GM12891 (cell line): ENCODE measurements around the gene SNRNP70.

Source experiments
- DNase-seq: peaks from one replicate; pipeline ENCODE4 v3.0.0; 2011; ENCODE audit warnings: low spot score; ENCODE audit not compliant: insufficient read length
- FAIRE-seq: peaks from 2 replicates; lab custom pipeline; 2011; peaks lifted over from hg19 to GRCh38; lab: Jason Lieb, UNC
- PAX5 ChIP-seq: IDR thresholded peaks from 2 replicates; pipeline ENCODE4 v1.6.1; 2011; ENCODE audit warnings: low read length, moderate library complexity, mild to moderate bottlenecking; ENCODE audit not compliant: insufficient read depth, severe bottlenecking
- POLR2A ChIP-seq: IDR thresholded peaks from 2 replicates; pipeline ENCODE4 v1.6.1; 2011; ENCODE audit warnings: low read depth, low read length, control low read depth
- POLR2AphosphoS5 ChIP-seq: IDR thresholded peaks from 2 replicates; pipeline ENCODE4 v1.6.1; 2011; ENCODE audit warnings: low read depth, low read length, control low read depth
- POU2F2 ChIP-seq: IDR thresholded peaks from 2 replicates; pipeline ENCODE4 v1.6.1; 2011; ENCODE audit warnings: low read depth, mild to moderate bottlenecking, control low read depth, low read length, moderate library complexity
- SPI1 ChIP-seq: IDR thresholded peaks from 2 replicates; pipeline ENCODE4 v1.6.1; 2011; ENCODE audit warnings: low read depth, low read length, control low read depth
- TAF1 ChIP-seq: IDR thresholded peaks from 2 replicates; pipeline ENCODE4 v1.6.1; 2011; ENCODE audit warnings: low read depth, low read length, control low read depth

Gene SNRNP70

DNA sequence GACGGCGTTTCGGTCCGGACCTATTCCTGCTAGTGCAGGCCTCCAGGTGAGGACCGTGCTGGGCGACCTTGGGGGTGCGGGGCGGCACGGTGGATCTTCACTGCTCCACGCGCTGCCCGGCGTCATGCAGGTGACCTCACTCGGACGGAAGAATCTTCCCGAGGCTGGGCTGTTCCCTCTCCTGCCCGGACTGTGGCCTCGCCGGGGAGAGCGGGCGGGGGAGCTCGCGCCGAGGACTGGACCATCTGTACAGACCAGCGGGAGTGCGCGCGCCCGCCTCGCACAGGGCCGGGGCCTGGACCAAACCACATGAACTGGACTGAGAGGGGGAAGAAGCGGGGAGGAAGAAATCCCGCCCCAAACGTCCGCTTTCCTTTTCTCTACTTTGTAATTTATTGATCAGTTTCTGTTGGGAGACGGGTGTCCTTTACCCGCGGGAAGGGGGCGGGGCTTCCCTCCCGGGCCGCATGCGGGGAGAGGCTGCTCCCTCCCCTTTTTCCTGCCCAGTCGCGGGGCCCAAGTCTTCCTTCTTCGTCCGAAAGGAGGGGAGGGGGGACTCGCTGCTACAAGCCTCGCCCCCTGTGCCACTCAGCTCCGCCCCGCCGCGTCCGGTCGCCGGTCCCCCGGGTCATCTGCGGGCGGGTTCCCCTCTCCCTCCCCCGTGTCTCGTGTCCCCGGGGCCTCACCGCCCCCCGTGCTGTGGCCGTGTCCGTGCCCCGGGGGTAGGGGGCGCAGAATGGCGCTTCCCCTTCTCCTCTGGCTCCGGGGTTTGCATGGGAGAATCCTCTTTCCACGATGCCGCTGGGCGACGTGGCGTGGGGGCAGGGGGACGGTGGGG, 65.1 kb downstream of the SNRNP70 start:
- TF ChIP-seq SPI1: no peak
- no peak for TF ChIP-seq POU2F2
- no peak for TF ChIP-seq PAX5
- no peak for TF ChIP-seq POLR2AphosphoS5
- no peak for TF ChIP-seq TAF1
- TF ChIP-seq POLR2A: no peak
- no peak for FAIRE-seq
- DNase-seq: peak; percentile 58

DNA sequence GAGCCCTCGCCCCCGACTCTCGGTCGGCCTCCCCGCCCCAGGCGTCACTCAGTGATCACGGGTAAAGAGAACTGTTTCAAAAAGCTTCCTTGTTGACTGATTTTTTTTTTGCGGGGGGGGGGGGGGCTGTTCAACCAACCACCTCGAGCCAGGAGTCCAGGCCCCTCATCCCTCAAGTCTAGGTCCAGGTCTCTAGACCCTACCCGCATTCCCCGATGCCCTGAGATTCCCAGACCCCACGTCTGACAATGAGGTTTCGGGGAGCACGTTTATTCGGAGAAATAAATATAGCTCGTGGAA, 65.6 kb downstream of the SNRNP70 start:
- TF ChIP-seq PAX5: no peak
- no peak for FAIRE-seq
- no peak for DNase-seq

DNA sequence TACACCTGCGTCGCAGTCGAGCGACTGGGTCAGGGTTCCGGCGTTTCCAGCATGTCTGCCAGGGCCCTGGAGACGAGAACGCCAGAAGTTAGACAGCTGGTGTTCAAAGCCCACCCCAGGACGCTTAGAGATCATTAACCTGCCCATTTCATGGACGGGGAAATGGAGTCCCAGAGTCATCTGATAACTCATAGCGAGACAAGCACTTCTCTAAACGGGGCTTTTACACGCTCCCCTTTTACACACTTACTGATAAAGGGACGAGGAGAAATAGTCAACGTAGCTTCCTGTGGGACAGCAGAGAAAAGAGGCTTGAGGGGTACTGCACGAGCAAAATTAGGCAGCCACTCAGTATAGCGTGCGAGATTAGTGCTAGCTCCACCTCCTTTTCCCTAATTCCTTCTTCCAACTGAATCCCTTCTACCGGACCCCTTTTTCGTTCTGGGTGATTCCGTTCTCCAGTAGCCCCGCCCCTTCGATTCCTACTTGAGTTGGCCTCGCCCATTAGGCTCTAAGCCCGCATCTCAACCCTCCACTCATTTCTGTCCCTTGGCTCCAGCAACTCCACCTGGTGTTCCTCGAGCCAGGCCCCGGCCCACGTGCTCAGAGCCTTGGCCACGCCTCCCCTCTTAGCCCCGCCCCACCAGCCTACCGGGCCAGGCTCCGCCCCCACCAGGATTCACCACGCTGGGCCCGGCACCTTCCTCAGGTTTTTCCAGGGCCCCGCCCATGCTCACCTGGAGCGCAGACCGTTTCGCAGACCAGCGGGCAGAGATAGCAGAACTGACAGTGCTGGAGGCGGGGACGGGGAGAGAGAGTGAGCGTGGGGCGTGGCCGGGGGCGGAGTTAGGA, 66.2 kb downstream of the SNRNP70 start:
- no peak for DNase-seq
- FAIRE-seq: no peak
- TF ChIP-seq POU2F2 (no peak), SPI1 (no peak), POLR2AphosphoS5 (no peak), POLR2A (no peak)

DNA sequence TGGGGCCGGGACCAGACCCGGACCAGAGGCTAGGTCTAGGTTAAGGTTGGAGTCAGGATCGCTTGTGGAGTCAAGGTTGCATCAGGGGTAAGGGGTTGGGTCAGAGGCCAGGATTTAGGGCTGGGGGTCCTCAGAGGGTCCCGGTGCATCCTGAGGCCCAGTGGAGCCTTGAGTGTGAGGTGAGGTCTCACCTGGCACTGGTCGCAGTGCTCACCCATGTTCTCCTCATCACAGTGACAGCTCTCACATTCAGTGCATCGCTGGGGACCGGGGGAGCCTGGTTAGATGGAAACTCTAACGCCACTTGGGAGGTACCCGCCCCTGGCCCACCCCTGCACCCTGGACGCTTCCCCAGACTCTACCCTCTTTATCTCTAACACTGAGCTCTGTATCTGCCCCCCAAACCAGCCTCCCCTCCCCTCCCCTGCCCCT, 66.9 kb downstream of the SNRNP70 start:
- FAIRE-seq (no peak), DNase-seq (no peak)
- TF ChIP-seq SPI1: no peak
- no peak for TF ChIP-seq POLR2AphosphoS5
- TF ChIP-seq POU2F2: no peak
- no peak for TF ChIP-seq TAF1

DNA sequence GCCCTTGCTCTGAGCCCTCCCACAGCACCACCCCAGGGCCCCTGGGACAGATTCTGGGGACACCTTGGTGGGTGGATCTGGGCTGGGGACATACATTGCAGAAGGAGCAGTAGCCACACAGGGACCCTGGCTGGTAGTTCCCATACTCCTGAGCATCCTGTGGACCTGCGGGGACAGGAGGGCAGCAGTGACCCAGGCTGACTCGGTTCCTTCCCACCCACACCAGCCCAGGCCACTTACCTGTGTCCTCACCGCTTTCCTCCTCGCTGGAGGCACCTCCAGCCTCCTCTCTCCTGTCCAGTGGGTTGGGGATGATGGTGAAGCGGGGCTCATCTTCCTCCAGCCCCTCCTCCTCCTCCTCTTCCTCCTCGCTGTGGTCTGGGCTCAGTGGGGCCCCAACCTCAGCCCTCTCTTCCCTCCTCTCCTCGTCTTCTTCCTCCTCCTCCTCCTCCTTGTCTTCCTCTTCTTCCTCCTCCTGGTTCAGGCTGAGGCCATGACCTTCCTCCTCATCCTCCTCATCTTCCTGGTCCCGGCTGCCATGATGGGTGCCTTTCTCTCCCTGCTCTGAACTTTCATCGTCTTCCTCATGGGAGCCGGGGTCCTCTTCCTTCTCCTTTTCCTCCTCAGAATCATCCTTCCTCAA, 68.0 kb downstream of the SNRNP70 start:
- DNase-seq (no peak), FAIRE-seq (no peak)
- TF ChIP-seq SPI1 (no peak), POU2F2 (no peak), TAF1 (no peak), POLR2AphosphoS5 (no peak), POLR2A (no peak), PAX5 (no peak)

DNA sequence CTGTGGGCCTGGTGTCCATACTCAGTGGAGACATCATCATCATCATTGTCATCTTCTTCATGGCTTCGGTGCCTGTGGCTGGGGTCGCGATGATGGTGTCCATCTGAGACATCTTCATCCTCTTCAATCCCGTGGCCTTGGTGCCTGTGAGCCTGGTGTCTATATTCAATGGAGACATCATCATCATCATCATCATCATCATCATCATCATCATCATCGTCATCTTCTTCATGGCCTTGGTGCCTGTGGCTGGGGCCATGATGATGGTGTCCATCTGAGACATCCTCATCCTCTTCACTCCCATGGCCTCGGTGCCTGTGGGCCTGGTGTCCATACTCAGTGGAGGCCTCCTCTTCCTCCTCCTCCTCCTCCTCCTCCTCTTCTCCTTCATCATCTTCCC, 69.0 kb downstream of the SNRNP70 start:
- DNase-seq (no peak), FAIRE-seq (no peak)
- TF ChIP-seq POLR2A (no peak), TAF1 (no peak), PAX5 (no peak), POLR2AphosphoS5 (no peak), POU2F2 (no peak), SPI1 (no peak)

DNA sequence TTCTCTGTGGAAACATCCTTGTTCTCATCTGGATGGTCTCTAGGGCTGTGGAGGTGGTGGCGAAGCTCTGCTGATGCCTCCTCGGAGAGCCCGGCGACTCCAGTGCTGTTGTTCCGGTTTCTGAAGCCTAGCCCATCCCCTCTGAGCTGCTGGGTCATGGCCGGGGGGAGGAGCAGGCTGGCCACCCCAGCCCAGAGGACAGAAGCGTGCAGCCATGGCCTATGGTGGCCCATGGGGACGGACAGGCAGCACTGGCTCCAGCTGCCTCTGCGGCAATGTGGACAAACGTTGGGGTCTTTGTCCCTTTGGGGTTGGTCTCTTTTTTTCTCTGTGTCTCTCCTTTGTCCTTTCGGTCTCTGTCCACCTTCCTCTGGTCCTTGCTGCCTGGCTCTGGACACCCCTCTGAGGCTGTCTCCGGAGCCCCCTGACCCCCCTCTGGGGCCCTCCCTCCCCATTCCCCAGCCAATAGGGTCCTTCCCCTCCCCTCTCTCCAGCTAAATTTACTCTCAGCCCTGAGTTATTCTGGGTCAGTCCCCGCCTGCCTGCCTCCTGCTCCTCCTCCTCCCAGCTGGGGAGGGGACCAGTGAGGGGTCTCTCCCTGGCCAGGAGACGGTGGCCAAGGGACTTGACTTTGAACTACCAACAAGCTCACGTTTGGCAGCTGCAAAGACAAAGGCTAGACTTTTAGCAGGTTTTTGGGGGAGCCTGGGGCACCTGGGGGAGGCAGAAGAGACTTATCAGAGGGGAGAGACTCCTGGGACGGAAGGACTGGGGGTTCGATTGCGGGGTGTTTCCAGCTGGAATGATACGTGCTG, 70.0 kb downstream of the SNRNP70 start, which contains the start of gene HRC:
HRC (minus strand) TSS at position 392 of the 815 bp plus-strand sequence; CDS start at position 233, 159 bp downstream.
- FAIRE-seq (no peak), DNase-seq (no peak)
- TF ChIP-seq POU2F2: no peak
- no peak for TF ChIP-seq TAF1
- TF ChIP-seq PAX5: no peak
- TF ChIP-seq SPI1: no peak
- no peak for TF ChIP-seq POLR2A
- TF ChIP-seq POLR2AphosphoS5: no peak

DNA sequence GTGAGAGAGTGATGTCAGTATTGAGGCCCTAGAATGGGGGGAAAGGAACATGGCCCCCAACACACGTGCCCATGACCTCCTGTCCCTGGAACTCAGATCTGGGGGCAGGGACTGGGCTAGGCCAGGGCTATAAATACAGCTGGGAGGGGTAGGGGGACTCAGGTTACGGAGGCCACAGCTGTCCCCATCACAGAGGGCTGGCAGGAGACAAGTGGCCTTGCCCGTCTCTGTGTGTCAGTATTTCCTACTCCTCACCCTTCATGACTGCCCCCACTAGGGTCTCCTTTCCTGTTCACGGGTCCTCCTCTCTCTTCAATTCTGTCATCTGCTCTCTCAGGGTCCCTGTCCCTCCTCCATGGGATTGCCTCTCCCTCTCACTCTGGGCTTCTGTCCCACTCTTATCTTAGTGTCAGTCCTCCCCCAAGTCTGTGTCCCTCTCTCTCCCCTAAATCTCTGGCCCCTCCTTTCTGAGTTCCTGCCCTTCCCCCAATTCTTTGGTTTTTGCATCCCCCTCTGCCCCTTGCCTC, 70.6 kb downstream of the SNRNP70 start:
- TF ChIP-seq SPI1: no peak
- TF ChIP-seq PAX5: no peak
- TF ChIP-seq TAF1: no peak
- no peak for TF ChIP-seq POLR2AphosphoS5
- TF ChIP-seq POLR2A: no peak
- no peak for TF ChIP-seq POU2F2
- no peak for FAIRE-seq
- DNase-seq: no peak
